NCI-H524 treated with DMSO at 0.1 percent for 48 hours (cell line): Measurements from ENCODE around the gene KRTAP1-4.
"Not testable (repeated sequence)": the region's sequence is repeated elsewhere in the genome, so short reads cannot be mapped to it uniquely, and the experiment has no call there.

Experiments used
- DNase-seq: peaks from one replicate; lab custom pipeline; 2025; lab: John Stamatoyannopoulos, UW

Gene KRTAP1-4, protein sequence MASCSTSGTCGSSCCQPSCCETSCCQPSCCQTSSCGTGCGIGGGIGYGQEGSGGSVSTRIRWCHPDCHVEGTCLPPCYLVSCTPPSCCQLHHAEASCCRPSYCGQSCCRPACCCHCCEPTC

DNA sequence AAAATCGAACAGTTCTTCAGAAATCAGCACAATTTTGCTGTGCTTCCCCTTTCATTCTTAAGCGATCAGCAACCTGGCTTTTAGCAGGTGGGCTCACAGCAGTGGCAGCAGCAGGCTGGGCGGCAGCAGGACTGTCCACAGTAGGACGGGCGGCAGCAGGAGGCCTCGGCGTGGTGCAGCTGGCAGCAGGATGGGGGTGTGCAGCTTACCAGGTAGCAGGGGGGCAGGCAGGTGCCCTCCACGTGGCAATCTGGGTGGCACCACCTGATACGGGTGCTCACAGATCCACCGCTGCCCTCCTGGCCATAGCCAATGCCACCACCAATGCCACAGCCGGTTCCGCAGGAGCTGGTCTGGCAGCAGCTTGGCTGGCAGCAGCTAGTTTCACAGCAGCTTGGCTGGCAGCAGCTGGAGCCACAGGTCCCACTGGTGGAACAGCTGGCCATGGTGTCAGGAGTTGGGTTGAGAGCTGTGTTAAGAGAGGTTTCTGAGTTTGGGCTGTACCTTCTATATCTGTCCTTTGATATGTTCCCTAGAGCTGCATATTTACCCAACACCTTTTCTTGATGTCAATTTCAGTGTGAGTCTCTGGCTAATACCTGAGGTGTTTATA, at the start of gene KRTAP1-4:
Gene KRTAP1-4, minus strand, starts transcription at position 563 of the 613 bp plus-strand sequence. Its CDS starts 117 bp downstream, at position 446.
- DNase-seq, result no peak

DNA sequence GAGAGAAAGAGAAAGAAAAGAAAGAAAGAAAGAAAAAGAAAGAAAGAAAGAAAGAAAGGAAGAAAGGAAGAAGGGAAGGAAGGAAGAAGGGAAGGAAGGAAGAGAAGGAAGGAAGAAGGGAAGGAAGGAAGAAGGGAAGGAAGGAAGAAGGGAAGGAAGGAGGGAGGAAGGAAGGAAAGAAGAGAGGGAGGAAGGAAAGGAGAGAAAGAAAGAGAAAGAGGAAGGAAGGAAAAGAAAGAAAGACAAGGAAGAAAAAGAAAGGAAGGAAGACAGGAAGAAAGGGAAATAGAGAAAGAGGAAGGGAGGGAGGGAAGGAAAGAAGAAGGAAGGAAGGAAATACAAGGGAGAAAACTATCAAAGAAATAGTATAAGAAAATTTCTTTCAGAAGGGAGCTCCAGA, 46.8 kb upstream of the KRTAP1-4 start:
- no peak for DNase-seq

DNA sequence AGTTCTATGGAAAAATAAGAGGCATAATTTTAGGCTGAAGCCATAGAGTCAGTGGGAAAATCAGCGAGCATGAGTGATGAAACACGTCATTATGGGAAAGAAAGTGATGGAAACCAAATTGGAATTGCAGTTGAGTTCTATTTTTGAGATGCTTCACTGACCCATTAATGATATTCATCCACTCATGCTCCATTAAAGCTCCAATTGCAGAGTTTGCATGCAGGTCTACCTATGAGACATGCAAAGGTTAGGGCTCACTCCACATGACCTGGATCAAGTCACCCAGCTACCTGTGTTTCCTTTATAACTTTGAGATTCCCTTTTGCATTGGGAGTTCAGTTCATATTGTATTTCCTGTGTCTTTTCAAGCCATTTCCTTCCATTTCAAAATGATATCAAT, 43.7 kb upstream of the KRTAP1-4 start:
- no peak for DNase-seq

DNA sequence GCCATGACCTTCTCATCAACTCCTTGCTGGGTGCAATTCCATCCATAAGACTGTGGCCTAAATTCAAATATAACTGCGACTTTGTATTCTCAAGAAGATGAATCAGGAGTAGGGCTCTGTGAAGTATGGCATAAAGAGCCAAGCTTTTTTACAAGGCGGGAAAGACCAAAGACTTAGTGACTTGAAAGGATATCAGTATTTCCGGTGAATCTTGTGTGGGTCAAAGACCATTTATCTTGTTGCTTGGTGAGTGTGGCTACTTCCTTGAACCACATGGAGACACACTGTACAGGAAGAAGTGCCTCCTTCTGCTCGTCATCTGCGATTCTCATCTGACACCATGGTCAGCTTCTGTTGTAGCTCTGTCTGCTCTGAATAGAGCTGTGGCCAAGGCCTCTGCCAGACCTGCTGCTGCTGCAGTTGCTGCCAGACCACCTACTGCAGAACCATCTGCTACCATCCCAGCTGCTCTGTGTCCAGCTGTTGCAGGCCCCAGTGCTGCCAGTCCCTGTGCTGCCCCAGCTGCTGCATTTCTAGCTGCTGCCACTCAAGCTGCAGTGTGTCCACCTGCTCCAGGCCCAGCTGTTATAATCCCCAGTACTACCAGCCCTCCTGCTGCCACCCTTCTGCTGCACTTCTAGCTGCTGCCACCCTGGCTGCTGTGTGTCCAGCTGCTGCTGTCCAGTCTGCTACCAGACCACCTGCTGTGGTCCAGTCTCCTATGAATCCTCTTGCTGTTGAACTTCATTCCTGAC, 41.8 kb upstream of the KRTAP1-4 start:
- DNase-seq, result no peak

DNA sequence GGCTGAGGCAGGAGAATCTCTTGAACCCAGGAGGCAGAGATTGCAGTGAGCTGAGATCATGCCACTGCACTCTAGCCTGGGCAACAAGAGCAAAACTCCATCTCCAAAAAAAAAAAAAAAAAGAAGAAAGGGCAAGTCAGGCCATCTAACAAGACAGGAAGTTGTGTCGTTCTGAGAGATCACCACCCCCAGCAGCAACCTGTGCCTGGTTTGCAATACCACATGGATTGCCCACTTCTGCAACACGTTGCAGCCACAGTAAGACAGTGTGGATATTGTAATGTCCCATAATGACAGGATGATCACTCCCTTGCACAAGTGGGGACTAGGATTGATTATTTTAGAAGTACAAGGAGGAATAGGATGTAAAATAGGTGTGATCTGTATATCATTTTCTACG, 39.0 kb upstream of the KRTAP1-4 start:
- DNase-seq, result no peak

DNA sequence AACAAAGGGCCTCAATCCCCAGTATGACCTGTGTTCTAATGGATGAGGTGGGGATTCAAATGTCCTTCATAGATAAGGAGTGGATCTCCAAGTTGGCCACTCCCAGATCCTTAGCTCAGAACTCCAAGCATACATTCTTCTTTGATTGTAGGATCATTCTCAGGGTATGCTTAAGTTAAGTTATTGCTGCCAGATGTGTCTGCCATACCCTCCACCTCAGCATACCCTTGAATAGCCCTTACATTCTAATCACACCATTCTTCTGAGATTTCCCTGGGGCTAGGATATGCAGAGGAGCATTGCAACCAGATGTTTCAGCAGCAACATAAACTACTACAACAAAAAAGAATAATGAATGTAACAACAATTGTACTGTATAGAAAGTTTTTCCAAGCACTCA, 37.3 kb upstream of the KRTAP1-4 start:
- DNase-seq, result no peak

DNA sequence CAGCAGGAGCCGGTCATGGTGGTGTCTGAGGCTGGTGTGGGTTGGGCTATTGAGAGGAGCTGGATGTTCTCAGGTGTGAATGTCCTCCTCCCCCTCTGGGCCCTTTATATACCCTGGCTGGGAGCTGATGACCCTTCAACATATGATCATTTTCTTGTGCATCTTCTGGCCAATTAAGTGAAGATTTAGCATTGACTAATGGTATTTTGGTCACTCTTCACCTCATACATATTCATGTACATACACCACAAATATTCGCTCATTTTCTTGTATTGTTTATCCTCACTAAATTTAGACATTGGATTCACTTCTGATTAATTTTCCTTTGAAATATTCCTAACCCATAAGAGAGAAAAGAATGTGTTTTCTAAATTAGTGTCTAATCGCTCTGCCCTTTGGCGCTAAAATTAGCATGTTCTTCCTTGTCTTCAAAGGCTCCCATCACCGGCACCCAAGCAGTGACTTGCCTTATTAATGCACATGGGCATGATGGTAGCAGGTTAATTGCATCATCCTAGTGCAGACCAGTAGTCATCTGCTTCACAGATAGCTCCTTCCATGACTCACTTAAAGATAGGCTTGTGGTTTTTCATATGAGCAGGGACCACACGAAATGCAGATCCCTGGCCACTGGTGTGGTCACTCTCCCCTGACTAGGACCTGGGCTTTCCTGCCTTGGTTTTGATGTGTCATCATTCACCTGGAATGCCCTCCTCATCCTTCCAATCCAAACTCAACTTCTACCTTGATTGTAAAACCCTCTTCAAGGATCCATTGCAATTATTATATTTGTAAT, 36.0 kb upstream of the KRTAP1-4 start, which contains the start of gene KRTAP2-4:
Gene KRTAP2-4, minus strand, starts transcription at position 51 of the 796 bp plus-strand sequence. Its CDS starts 34 bp downstream, at position 17.
- DNase-seq, result no peak

DNA sequence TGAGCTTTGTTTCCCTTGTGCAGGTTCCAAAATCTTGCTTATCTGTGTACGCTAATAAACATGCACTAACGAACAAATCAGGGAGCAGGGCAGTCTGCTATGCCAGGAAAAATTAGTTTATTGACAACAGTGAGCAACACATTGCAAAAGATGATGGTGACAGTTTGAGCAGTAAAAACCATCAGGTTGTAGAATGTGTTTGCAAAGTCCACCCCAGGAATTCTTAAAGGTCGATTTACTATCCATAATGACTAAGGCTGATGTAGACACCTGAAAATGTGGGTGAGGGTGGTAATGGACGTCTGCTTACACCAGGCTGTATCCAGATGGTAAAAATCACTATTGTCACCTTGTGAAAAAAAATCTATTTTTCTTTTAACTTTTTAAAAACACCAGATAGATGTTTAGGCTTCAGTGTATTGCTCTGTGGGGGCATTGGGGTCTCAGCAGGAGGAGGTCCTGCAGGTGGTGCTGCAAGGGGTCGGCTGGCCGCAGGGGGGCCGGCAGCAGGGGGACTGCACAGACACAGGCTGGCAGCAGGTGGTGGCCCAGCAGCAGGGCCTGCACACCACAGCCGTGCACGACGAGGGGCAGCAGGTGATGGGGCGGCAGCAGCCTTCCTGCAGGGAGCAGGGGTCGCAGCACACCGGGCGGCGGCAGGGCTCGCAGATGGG, 35.2 kb upstream of the KRTAP1-4 start:
- not testable (repeated sequence) for DNase-seq

DNA sequence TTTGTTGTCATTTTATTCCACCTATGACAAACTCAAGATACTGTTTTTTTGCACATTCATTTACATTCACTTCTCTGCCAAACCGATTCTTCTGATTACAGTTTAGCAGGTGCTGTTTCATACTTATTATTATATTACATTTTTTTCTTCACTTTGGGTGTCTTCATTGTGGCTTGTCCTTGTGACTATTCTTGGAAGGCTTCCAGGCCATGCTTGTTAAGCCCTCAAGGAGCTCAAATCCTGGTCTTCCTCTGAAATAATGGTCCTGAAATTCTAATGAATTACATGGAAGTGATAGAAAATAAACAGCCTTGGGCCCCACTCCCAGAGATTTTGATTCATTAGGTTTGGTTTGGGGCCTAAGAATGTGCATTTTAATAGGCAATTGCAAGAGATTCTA, 34.3 kb upstream of the KRTAP1-4 start:
- no peak for DNase-seq

DNA sequence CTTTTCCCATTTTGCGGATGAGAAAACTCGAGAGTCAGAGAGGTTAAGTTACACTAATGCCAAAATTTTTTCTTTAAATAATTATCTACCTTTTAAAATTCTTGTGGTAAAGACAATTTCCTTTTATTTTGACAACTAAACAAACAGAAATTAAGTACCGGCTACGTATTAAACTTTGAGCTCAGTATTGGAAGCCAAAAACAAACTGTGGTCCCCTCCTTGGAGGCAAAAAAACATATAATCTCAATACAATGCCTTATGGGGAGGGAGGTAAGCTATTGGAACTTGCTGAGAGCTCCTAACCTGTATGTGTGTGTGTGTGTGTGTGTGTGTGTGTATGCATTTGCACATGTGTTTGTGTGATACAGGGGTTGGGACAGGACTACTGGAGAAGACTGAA, 33.5 kb upstream of the KRTAP1-4 start:
- no peak for DNase-seq

DNA sequence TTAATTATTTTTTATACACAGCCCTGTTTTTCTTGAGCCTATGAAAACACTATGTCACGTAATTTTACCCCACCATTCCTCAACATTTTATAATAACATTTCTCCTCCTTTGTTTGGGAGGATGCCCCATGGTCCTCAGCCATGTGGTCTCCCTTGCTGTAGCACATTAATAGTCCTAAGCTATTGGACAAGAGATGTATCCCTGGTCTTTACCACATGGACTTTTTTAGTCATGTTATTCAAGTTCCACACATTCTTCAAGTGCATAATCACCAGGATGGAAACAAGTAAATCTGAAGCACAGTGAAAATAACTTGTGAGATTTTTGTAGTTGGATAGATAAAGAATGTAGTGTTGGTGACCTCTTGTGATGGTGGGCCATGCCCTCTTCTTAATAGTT, 32.0 kb upstream of the KRTAP1-4 start:
- no peak for DNase-seq

DNA sequence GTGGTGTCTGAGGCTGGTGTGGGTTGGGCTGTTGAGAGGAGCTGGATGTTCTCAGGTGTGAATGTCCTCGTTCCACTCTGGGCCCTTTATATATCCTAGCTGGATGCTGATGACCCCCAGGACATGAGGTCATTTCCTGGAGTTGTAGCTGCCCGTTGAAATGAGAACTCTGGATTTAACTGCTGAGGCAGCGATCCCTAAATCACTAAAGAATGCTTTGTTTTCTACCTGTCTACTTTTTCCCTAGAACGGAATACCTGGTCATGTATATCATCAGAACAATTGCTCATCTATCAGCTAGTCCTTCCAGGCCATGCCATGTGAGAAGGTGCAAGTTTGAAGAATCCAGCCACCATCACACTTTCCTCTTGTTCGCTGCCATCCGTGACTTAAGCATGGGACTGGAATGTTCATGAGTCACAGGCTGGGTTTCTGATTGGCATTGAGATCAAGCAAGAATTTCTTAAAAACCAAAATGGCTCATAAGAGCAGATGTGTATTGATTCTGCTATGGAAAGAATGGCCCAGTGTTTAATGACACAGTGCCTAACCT, 30.1 kb upstream of the KRTAP1-4 start, which contains the start of gene KRTAP2-3:
Gene KRTAP2-3, minus strand, starts transcription at position 63 of the 553 bp plus-strand sequence. CDS start 64 bp downstream, outside the sequence.
- DNase-seq, result no peak

DNA sequence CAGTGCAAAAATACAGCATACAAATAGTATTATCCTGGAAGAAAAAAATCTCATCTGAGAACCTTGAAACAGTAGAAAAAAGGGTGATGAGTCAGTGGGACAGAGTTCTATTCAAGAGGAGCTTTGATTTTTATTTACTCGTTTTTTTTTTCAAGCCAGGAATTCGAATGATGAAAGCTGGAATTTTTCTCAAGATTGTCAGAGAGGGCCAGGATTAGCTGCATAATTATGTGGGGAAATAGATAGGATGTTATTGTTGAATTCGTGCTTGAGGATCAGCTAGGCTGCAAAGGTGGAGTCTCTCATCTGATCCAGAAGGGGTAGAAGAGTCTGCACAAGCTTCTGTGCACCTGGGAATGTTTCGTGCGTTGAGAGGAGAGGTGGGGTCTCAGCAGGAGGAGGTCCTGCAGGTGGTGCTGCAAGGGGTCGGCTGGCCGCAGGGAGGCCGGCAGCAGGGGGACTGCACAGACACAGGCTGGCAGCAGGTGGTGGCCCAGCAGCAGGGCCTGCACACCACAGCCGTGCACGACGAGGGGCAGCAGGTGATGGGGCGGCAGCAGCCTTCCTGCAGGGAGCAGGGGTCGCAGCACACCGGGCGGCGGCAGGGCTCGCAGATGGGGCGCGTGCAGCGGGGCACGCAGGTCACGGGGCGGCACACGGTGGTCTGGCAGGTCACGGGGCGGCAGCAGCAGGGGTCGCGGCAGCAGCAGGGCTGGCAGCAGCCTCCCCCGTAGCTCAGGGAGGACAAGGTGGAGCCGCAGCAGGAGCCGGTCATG, 29.5 kb upstream of the KRTAP1-4 start:
- not testable (repeated sequence) for DNase-seq

DNA sequence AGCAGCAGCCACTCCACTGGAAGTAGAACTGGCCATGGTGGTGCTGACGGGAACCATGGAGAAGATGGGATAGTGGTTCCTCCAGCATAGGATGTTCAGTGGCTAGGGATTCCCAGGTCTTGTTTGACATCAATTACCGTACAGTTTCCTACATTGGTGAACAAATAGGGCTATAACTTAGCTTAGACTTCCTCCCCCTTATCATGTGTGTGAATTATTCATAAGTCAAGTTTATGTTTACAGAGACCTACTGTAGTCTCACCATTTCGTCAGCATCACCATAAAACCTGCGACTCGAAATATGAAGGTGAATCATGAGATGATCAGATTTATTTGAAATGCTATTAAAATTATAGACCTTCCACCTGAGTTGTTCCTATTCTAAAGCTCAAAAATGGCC, 28.7 kb upstream of the KRTAP1-4 start:
- no peak for DNase-seq

DNA sequence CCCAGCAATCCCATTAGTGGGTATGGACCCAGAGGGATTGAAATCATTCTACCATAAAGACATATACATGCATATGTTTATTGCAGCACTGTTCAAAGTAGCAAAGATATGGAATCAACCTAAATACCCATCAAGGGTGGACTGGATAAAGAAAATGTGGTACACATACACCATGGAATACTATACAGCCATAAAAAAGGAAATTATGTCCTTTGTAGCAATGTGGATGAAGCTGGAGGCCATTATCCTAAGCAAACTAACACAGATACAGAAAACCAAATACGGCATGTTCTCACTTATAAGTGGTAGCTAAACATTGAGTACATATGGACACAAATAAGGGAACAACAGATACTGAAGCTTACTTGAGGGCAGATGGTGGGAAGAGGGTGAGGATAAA, 27.6 kb upstream of the KRTAP1-4 start:
- no peak for DNase-seq

DNA sequence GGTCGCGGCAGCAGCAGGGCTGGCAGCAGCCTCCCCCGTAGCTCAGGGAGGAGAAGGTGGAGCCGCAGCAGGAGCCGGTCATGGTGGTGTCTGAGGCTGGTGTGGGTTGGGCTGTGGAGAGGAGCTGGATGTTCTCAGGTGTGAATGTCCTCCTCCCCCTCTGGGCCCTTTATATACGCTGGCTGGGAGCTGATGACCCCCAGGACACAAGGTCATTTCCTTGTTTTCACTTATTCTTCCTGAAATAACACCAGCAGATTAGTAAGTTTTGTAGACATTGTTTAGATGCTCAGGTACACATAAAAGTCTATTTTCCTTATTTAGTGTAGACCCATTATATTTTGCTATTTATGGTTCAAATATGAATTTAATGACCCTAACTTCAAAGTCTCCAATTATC, 25.1 kb upstream of the KRTAP1-4 start, which contains the start of gene KRTAP2-2:
Gene KRTAP2-2, minus strand, starts transcription at position 101 of the 400 bp plus-strand sequence. Its CDS starts 19 bp downstream, at position 82.
- not testable (repeated sequence) for DNase-seq

DNA sequence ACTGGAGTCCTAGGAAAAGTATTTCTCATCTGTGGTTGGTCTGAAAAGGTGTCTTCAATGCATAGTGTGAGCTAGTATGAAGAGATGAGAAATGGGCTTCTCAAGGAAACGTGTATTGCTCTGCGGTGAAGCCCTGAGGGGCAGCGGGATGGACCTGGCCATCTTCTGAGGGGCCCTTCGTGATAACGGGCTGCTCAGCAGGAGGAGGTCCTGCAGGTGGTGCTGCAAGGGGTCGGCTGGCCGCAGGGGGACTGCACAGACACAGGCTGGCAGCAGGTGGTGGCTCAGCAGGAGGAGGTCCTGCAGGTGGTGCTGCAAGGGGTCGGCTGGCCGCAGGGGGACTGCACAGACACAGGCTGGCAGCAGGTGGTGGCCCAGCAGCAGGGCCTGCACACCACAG, 24.6 kb upstream of the KRTAP1-4 start:
- not testable (repeated sequence) for DNase-seq

DNA sequence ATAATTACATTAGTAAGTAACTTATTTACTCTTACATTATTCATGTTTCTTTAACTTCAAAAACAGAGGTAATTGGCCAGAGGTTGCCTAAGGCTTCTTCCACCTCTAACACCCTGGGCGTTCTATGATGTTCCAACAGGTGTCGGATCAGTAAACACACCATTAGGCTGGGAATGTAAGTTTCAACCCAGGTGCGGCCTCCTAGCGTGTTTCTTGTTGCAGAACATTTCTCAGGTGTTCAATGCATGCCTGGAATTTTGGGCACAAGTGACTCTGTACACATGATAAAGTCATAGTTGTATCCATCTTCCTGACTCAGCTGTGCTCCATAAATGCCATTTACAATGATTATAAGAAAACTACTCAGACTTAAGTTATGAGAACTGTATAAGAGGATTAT, 24.0 kb upstream of the KRTAP1-4 start:
- no peak for DNase-seq

DNA sequence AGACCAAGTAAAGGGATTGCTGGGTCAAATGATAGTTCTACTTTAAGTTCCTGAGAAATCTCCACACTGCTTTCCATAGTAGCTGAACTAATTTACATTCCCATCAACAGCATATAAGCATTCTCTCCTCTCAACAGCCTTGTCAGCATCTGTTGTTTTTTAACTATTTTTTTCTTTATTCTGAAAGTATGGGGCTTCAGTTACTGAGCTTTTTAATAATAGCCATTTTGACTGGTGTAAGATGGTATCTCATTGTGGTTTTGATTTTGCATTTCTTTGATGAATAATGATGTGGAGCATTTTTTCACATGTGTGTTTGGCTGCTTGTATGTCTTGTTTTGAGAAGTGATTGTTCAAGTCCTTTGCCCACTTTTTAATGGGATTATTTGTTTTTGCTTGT, 22.6 kb upstream of the KRTAP1-4 start:
- no peak for DNase-seq

DNA sequence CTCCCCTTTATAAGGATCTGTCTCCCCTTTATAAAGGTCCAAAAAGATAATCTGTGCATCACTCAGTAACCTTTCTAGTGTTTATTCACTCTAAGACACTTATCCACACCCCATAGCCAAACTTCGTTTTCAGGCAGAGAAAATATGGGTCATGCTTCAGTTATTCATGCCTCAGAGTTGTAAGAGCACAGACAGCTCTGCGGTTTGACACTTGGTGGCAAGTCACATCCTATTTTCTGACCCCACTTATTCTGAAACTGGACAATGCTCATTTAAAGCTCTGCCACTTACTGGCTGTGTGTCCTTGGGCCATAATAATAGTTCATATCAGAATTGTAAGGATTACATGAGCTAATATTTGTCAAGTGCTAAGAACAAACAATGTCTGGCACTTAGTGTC, 19.1 kb upstream of the KRTAP1-4 start:
- no peak for DNase-seq

DNA sequence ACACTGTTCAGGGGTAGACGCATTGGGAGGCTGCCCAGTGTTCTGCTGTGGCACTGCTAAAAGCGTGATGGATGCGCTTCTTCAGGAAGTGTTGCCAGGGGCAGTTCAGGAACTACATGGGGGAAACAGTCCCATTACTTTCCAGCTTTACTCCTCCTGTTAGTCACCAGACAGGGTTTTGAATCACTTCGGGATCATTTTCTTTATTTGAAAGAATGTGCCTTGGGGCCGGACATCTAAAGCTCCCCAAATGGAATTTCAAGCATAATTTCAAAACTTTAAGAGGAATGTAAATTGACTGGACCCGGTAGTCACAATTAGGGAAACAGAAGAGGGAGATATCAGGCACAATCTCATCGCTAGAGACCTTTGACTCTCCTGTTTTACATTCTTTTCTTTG, 18.4 kb upstream of the KRTAP1-4 start:
- DNase-seq, result no peak
